OCI-LY1 (cell line): ENCODE results near the gene COX19.

Source experiments
- H2AFZ ChIP-seq: fragments of 200-600 bp; sonication (generic), shearing (Covaris generic); 2 replicates; pipeline ENCODE4 v1.6.0; 2014; ENCODE audit warnings: antibody characterized with exemption, mild to moderate bottlenecking, low read length
- H3F3A ChIP-seq: fragments of 200-600 bp; sonication (generic), shearing (Covaris generic); 2 replicates; pipeline ENCODE4 v1.6.0; 2014; ENCODE audit warnings: mild to moderate bottlenecking, antibody characterized with exemption, low read length, moderate library complexity; ENCODE audit not compliant: insufficient read depth
- H3K27ac ChIP-seq: fragments of 200-600 bp; sonication (generic); 2 replicates; pipeline ENCODE4 v1.5.1; 2014; ENCODE audit warnings: low read length, mixed run types, mild to moderate bottlenecking, low read depth; ENCODE audit not compliant: poor library complexity, severe bottlenecking
- H3K27me3 ChIP-seq: fragments of 200-600 bp; sonication (generic); 2 replicates; pipeline ENCODE4 v1.6.0; 2014; ENCODE audit warnings: antibody characterized with exemption, mild to moderate bottlenecking, low read length, moderate library complexity; ENCODE audit not compliant: insufficient read depth
- H3K36me3 ChIP-seq: fragments of 200-600 bp; sonication (generic); 2 replicates; pipeline ENCODE4 v1.6.1; 2014; ENCODE audit warnings: mild to moderate bottlenecking, antibody characterized with exemption, low read length, moderate library complexity, mixed read lengths; ENCODE audit not compliant: insufficient read depth
- H3K4me1 ChIP-seq: fragments of 200-600 bp; sonication (generic); 2 replicates; pipeline ENCODE4 v1.5.1; 2014; ENCODE audit warnings: mild to moderate bottlenecking, low read length, moderate library complexity; ENCODE audit not compliant: insufficient read depth, severe bottlenecking
- H3K4me2 ChIP-seq: fragments of 200-600 bp; sonication (generic), shearing (Covaris generic); 2 replicates; pipeline ENCODE4 v1.6.1; 2014; ENCODE audit warnings: low read length
- H3K4me3 ChIP-seq: fragments of 200-600 bp; sonication (generic); 2 replicates; pipeline ENCODE4 v1.5.1; 2014; ENCODE audit warnings: low read length, low read depth, mild to moderate bottlenecking, mixed read lengths; ENCODE audit not compliant: poor library complexity, severe bottlenecking
- H3K79me2 ChIP-seq: fragments of 200-600 bp; shearing (Covaris generic); 2 replicates; pipeline ENCODE4 v1.6.1; 2016; ENCODE audit warnings: mixed run types, low read length, mixed read lengths; ENCODE audit not compliant: insufficient read depth
- H3K9ac ChIP-seq: fragments of 200-600 bp; sonication (generic), shearing (Covaris generic); 2 replicates; pipeline ENCODE4 v1.6.1; 2014; ENCODE audit warnings: mild to moderate bottlenecking, low read length, mixed read lengths
- H3K9me2 ChIP-seq: fragments of 200-600 bp; sonication (generic), shearing (Covaris generic); 2 replicates; pipeline ENCODE4 v1.6.1; 2014; ENCODE audit warnings: low read depth, mild to moderate bottlenecking, low read length, mixed read lengths
- H3K9me3 ChIP-seq: fragments of 200-600 bp; shearing (Covaris generic); 2 replicates; pipeline ENCODE4 v1.6.1; 2014; ENCODE audit warnings: low read length, mixed read lengths
- H4K20me1 ChIP-seq: fragments of 200-600 bp; sonication (generic), shearing (Covaris generic); 2 replicates; pipeline ENCODE4 v1.6.0; 2016; ENCODE audit warnings: mild to moderate bottlenecking, low read length; ENCODE audit not compliant: insufficient read depth
- CTCF ChIP-seq: fragments of 200-600 bp; sonication (generic), shearing (Covaris generic); IDR thresholded peaks from 2 replicates; pipeline ENCODE4 v1.5.1; 2017; ENCODE audit warnings: mild to moderate bottlenecking, antibody characterized with exemption, low read length, moderate library complexity, mixed read lengths
- EZH2 ChIP-seq: fragments of 200-600 bp; sonication (generic), shearing (Covaris generic); IDR thresholded peaks from 2 replicates; pipeline ENCODE4 v1.8.0; 2017; ENCODE audit warnings: borderline replicate concordance, mixed run types, mild to moderate bottlenecking, antibody characterized with exemption, low read length, moderate library complexity, mixed read lengths

The COX19 gene

GRCh38 chr7:1022801-1023465 is 47.6 kb upstream of the COX19 start:
- Histone ChIP-seq H3K27me3 (0 out of 2 replicates have a peak, but pooled peaks cover 4% of the 10 kb centered on the region), H3K4me2 (peak overlapping the region; percentile 47; the same call in 1 of the 2 replicates), H3K27ac (peak overlapping the region; percentile 66), H3K9ac (no peak overlapping the region; the same call in 1 of the 2 replicates), H3F3A (no peaks in the 10 kb centered on the region), H3K9me3 (no peaks in the 10 kb centered on the region), H3K79me2 (no peaks in the 10 kb centered on the region), H4K20me1 (no peaks in the 10 kb centered on the region), H3K4me3 (no peak overlapping the region), H3K9me2 (no peaks in the 10 kb centered on the region), H3K36me3 (no peaks in the 10 kb centered on the region), H3K4me1 (peaks cover 51% of the 10 kb centered on the region), H2AFZ (no peak overlapping the region)
- TF ChIP-seq EZH2, result no peak
- no peak for TF ChIP-seq CTCF

- Histone ChIP-seq H3K27ac (no peak overlapping the region), H2AFZ (no peak overlapping the region), H3K4me2 (no peak overlapping the region), H3K9me3 (no peaks in the 10 kb centered on the region), H3K79me2 (no peaks in the 10 kb centered on the region), H3K27me3 (0 out of 2 replicates have a peak, but pooled peaks cover 4% of the 10 kb centered on the region), H3K4me1 (peaks cover 46% of the 10 kb centered on the region), H3K9me2 (no peaks in the 10 kb centered on the region), H3F3A (no peaks in the 10 kb centered on the region), H3K9ac (no peak overlapping the region), H3K36me3 (no peaks in the 10 kb centered on the region), H3K4me3 (no peak overlapping the region), H4K20me1 (no peaks in the 10 kb centered on the region)
- TF ChIP-seq CTCF, result no peak
- no peak for TF ChIP-seq EZH2
Observed at GRCh38 chr7:1022356-1022755, 47.0 kb upstream of the COX19 start.

- Histone ChIP-seq H2AFZ (no peak overlapping the region), H3K36me3 (no peaks in the 10 kb centered on the region), H3K4me2 (no peak overlapping the region), H3K9me3 (no peaks in the 10 kb centered on the region), H3K9ac (no peak overlapping the region), H3K4me3 (no peak overlapping the region), H4K20me1 (no peaks in the 10 kb centered on the region), H3K4me1 (peaks cover 42% of the 10 kb centered on the region), H3F3A (no peaks in the 10 kb centered on the region), H3K79me2 (no peaks in the 10 kb centered on the region), H3K27ac (no peak overlapping the region), H3K27me3 (0 out of 2 replicates have a peak, but pooled peaks cover 2% of the 10 kb centered on the region), H3K9me2 (no peaks in the 10 kb centered on the region)
- TF ChIP-seq EZH2 (no peak), CTCF (no peak)
Observed at GRCh38 chr7:1021931-1022330, 46.6 kb upstream of the COX19 start.
